ENCODE results near the gene SLC26A9.

SLC26A9 gene

GRCh38 chr1:205948039-205948438, 4.8 kb upstream of the SLC26A9 start:
- no peak for DNase-seq

GRCh38 chr1:205947024-205947423, 3.8 kb upstream of the SLC26A9 start:
- DNase-seq = no peak

GRCh38 chr1:205945069-205945468, 1.8 kb upstream of the SLC26A9 start:
- DNase-seq = no peak

GRCh38 chr1:205944525-205944924, 1.3 kb upstream of the SLC26A9 start:
- DNase-seq = no peak

- DNase-seq = no peak
Measured at GRCh38 chr1:205942631-205943159, 561 bp downstream of the SLC26A9 start.

GRCh38 chr1:205940710-205941109, 2.5 kb downstream of the SLC26A9 start:
- DNase-seq = no peak

- peak; percentile 26 for DNase-seq
Measured at GRCh38 chr1:205939690-205940330, 3.4 kb downstream of the SLC26A9 start.

GRCh38 chr1:205938682-205939081, 4.6 kb downstream of the SLC26A9 start:
- DNase-seq = no peak

- no peak for DNase-seq
Measured at GRCh38 chr1:205936846-205937586, 6.2 kb downstream of the SLC26A9 start.

- no peak for DNase-seq
Measured at GRCh38 chr1:205936311-205936710, 6.9 kb downstream of the SLC26A9 start.

- no peak for DNase-seq
Measured at GRCh38 chr1:205935869-205936268, 7.4 kb downstream of the SLC26A9 start.

- no peak for DNase-seq
Measured at GRCh38 chr1:205934788-205935187, 8.5 kb downstream of the SLC26A9 start.

- no peak for DNase-seq
Measured at GRCh38 chr1:205933671-205934618, 9.3 kb downstream of the SLC26A9 start.

GRCh38 chr1:205932776-205933175, 10.5 kb downstream of the SLC26A9 start:
- no peak for DNase-seq

- DNase-seq = no peak
Measured at GRCh38 chr1:205930799-205931281, 12.4 kb downstream of the SLC26A9 start.

GRCh38 chr1:205930195-205930577, 13.1 kb downstream of the SLC26A9 start:
- no peak for DNase-seq

GRCh38 chr1:205929496-205930194, 13.6 kb downstream of the SLC26A9 start:
- no peak for DNase-seq

GRCh38 chr1:205928317-205928716, 14.9 kb downstream of the SLC26A9 start:
- DNase-seq = no peak

GRCh38 chr1:205927676-205928075, 15.6 kb downstream of the SLC26A9 start:
- DNase-seq = no peak

- DNase-seq = no peak
Measured at GRCh38 chr1:205927247-205927646, 16.0 kb downstream of the SLC26A9 start.

- no peak for DNase-seq
Measured at GRCh38 chr1:205926636-205927035, 16.6 kb downstream of the SLC26A9 start.

- no peak for DNase-seq
Measured at GRCh38 chr1:205926213-205926612, 17.0 kb downstream of the SLC26A9 start.
